Activated naive CD4-positive, alpha-beta T cell treated with anti-CD3 and anti-CD28 coated beads for 36 hours (primary cell): ENCODE measurements around the gene MATN4. TPM values are rescaled to one million over a fixed set of nuclear protein-coding genes. Genes with fewer than 3 reads are reported as not detected.

ENCODE experiments used
- CTCF ChIA-PET: fragments of 350-600 bp; sonication (Branson Sonifier 250); formaldehyde crosslinking; loops from one replicate; lab custom pipeline; 2021; ENCODE audit warnings: antibody characterized with exemption; lab: Charles Lee
- DNase-seq: peaks from one replicate; pipeline ENCODE4 v3.0.0-alpha.2; 2020
- H3K27ac Mint-ChIP-seq: one replicate; pipeline ENCODE4 v1.8.0; 2021; ENCODE audit warnings: mild to moderate bottlenecking, mixed read lengths
- H3K27me3 Mint-ChIP-seq: one replicate; pipeline ENCODE4 v1.8.0; 2021; ENCODE audit warnings: low read depth, mixed read lengths
- H3K36me3 Mint-ChIP-seq: one replicate; pipeline ENCODE4 v1.8.0; 2021; ENCODE audit warnings: low read depth, mixed read lengths
- H3K4me1 Mint-ChIP-seq: one replicate; pipeline ENCODE4 v1.8.0; 2021; ENCODE audit warnings: low read depth, mixed read lengths
- H3K4me3 Mint-ChIP-seq: one replicate; pipeline ENCODE4 v1.8.0; 2021; ENCODE audit warnings: mild to moderate bottlenecking, moderate library complexity, mixed read lengths
- H3K9me3 Mint-ChIP-seq: one replicate; pipeline ENCODE4 v1.8.0; 2021; ENCODE audit warnings: mixed read lengths
- intact Hi-C: fragments of 100-400 bp; cut with micrococcal nuclease; formaldehyde crosslinking; loops from one replicate; pipeline ENCODE4 v1.15.1; 2023
- total RNA-seq, 2 experiments: library from RNA; stranded (reverse); gene quantifications; one replicate each; pipeline ENCODE4 v1.2.3, GENCODE V29; 2021

The MATN4 gene
- total RNA-seq, 2 experiments from 2014 or later: 1.0 to 1.5 TPM

GRCh38 chr20:45275338-45275737, 32.8 kb downstream of the MATN4 start:
- no peak overlapping the region for H3K27ac Mint-ChIP-seq
- DNase-seq: no peak
- intact Hi-C loops: no loop called here
- H3K4me1 Mint-ChIP-seq: no peaks in the 10 kb centered on the region
- no peaks in the 10 kb centered on the region for H3K36me3 Mint-ChIP-seq
- CTCF ChIA-PET: interaction anchor here (0.6 to 2.2 kb wide), 2 partner anchors 18 to 697 kb away, joined by 3 to 7 read pairs; partner anchors contain the start of gene ZNF335
- H3K9me3 Mint-ChIP-seq: no peaks in the 10 kb centered on the region
- no peak overlapping the region for H3K4me3 Mint-ChIP-seq
- peaks cover 13% of the 10 kb centered on the region for H3K27me3 Mint-ChIP-seq

GRCh38 chr20:45269754-45270270, 38.3 kb downstream of the MATN4 start:
- Mint-ChIP-seq H3K4me3 (no peak overlapping the region), H3K27ac (no peak overlapping the region), H3K36me3 (no peaks in the 10 kb centered on the region), H3K9me3 (no peaks in the 10 kb centered on the region), H3K4me1 (no peaks in the 10 kb centered on the region), H3K27me3 (peaks cover 31% of the 10 kb centered on the region)
- CTCF ChIA-PET: interaction anchor here (1.4 kb wide), 1 partner anchor 21 kb away, joined by 5 read pairs; no protein-coding TSS in a partner anchor
- DNase-seq: no peak
- intact Hi-C loops: no loop called here

- Mint-ChIP-seq H3K27me3 (peaks cover 31% of the 10 kb centered on the region), H3K4me1 (no peaks in the 10 kb centered on the region), H3K9me3 (no peaks in the 10 kb centered on the region), H3K27ac (no peak overlapping the region), H3K4me3 (no peak overlapping the region), H3K36me3 (no peaks in the 10 kb centered on the region)
- intact Hi-C loops: no loop called here
- no peak for DNase-seq
- CTCF ChIA-PET: interaction anchor here (0.9 to 1.4 kb wide), 2 partner anchors 22 to 502 kb away, joined by 3 to 5 read pairs; no protein-coding TSS in a partner anchor
Observed at GRCh38 chr20:45269056-45269455, 39.0 kb downstream of the MATN4 start.

GRCh38 chr20:45268531-45268930, 39.6 kb downstream of the MATN4 start:
- CTCF ChIA-PET: interaction anchor here (0.9 to 1.4 kb wide), 2 partner anchors 23 to 502 kb away, joined by 3 to 5 read pairs; no protein-coding TSS in a partner anchor
- no peak overlapping the region for H3K27ac Mint-ChIP-seq

GRCh38 chr20:45266977-45267376, 41.1 kb downstream of the MATN4 start:
- intact Hi-C loops: no loop called here
- H3K4me1 Mint-ChIP-seq: no peaks in the 10 kb centered on the region
- no peak overlapping the region for H3K27ac Mint-ChIP-seq
- no peak overlapping the region for H3K4me3 Mint-ChIP-seq
- CTCF ChIA-PET: no interaction called here
- DNase-seq: no peak
- H3K27me3 Mint-ChIP-seq: peaks cover 34% of the 10 kb centered on the region
- no peaks in the 10 kb centered on the region for H3K9me3 Mint-ChIP-seq
- no peaks in the 10 kb centered on the region for H3K36me3 Mint-ChIP-seq

More at GRCh38 chr20:45268531-45268930, 39.6 kb downstream of the MATN4 start:
- intact Hi-C loops: no loop called here
- Mint-ChIP-seq H3K4me1 (no peaks in the 10 kb centered on the region), H3K9me3 (no peaks in the 10 kb centered on the region), H3K36me3 (no peaks in the 10 kb centered on the region), H3K4me3 (no peak overlapping the region), H3K27me3 (peaks cover 31% of the 10 kb centered on the region)
- DNase-seq: no peak

- Mint-ChIP-seq H3K4me3 (no peak overlapping the region), H3K4me1 (no peaks in the 10 kb centered on the region)
Observed at GRCh38 chr20:45263556-45264266, 44.4 kb downstream of the MATN4 start.

GRCh38 chr20:45258664-45259063, 49.4 kb downstream of the MATN4 start:
- Mint-ChIP-seq H3K27me3 (peaks cover 8% of the 10 kb centered on the region), H3K36me3 (no peaks in the 10 kb centered on the region), H3K27ac (no peak overlapping the region), H3K9me3 (no peaks in the 10 kb centered on the region), H3K4me1 (no peaks in the 10 kb centered on the region), H3K4me3 (no peak overlapping the region)
- CTCF ChIA-PET: no interaction called here
- no peak for DNase-seq
- intact Hi-C loops: no loop called here

More at GRCh38 chr20:45263556-45264266, 44.4 kb downstream of the MATN4 start:
- Mint-ChIP-seq H3K27ac (no peak overlapping the region), H3K27me3 (peaks cover 14% of the 10 kb centered on the region), H3K9me3 (no peaks in the 10 kb centered on the region), H3K36me3 (no peaks in the 10 kb centered on the region)
- CTCF ChIA-PET: interaction anchor here (0.6 to 0.7 kb wide), 2 partner anchors 31 to 1440 kb away, joined by 3 read pairs; no protein-coding TSS in a partner anchor
- intact Hi-C loops: no loop called here
- DNase-seq: no peak

- DNase-seq: no peak
- Mint-ChIP-seq H3K27ac (no peak overlapping the region), H3K4me3 (no peak overlapping the region), H3K36me3 (no peaks in the 10 kb centered on the region), H3K4me1 (no peaks in the 10 kb centered on the region), H3K9me3 (no peaks in the 10 kb centered on the region), H3K27me3 (peaks cover 11% of the 10 kb centered on the region)
- intact Hi-C loops: no loop called here
- CTCF ChIA-PET: no interaction called here
Observed at GRCh38 chr20:45258259-45258658, 49.8 kb downstream of the MATN4 start.

GRCh38 chr20:45257711-45258110, 50.4 kb downstream of the MATN4 start:
- no peaks in the 10 kb centered on the region for H3K9me3 Mint-ChIP-seq
- DNase-seq: no peak
- no peaks in the 10 kb centered on the region for H3K36me3 Mint-ChIP-seq
- H3K4me1 Mint-ChIP-seq: no peaks in the 10 kb centered on the region
- peaks cover 8% of the 10 kb centered on the region for H3K27me3 Mint-ChIP-seq
- H3K4me3 Mint-ChIP-seq: no peak overlapping the region
- intact Hi-C loops: no loop called here
- no peak overlapping the region for H3K27ac Mint-ChIP-seq
- CTCF ChIA-PET: no interaction called here

- no peaks in the 10 kb centered on the region for H3K36me3 Mint-ChIP-seq
- no peak overlapping the region for H3K27ac Mint-ChIP-seq
- DNase-seq: no peak
- H3K27me3 Mint-ChIP-seq: peaks cover 7% of the 10 kb centered on the region
- no peaks in the 10 kb centered on the region for H3K9me3 Mint-ChIP-seq
- no peaks in the 10 kb centered on the region for H3K4me1 Mint-ChIP-seq
- intact Hi-C loops: no loop called here
- CTCF ChIA-PET: no interaction called here
- no peak overlapping the region for H3K4me3 Mint-ChIP-seq
Observed at GRCh38 chr20:45257161-45257560, 50.9 kb downstream of the MATN4 start.

GRCh38 chr20:45254383-45255262, 53.5 kb downstream of the MATN4 start, which contains the start of gene SLPI:
TSS of gene SLPI (minus strand) at chr20:45254564. CDS start at chr20:45254543, 21 bp downstream.
- no peaks in the 10 kb centered on the region for H3K36me3 Mint-ChIP-seq
- H3K27me3 Mint-ChIP-seq: peaks cover 19% of the 10 kb centered on the region
- H3K4me3 Mint-ChIP-seq: no peak within 1 kb of the TSS
- no peak for DNase-seq
- intact Hi-C loops: no loop called here
- CTCF ChIA-PET: no interaction called here
- no peak within 1 kb of the TSS for H3K27ac Mint-ChIP-seq
- no peaks in the 10 kb centered on the region for H3K4me1 Mint-ChIP-seq
- no peaks in the 10 kb centered on the region for H3K9me3 Mint-ChIP-seq

- Mint-ChIP-seq H3K9me3 (no peaks in the 10 kb centered on the region), H3K27ac (no peak overlapping the region), H3K36me3 (no peaks in the 10 kb centered on the region), H3K27me3 (peaks cover 21% of the 10 kb centered on the region), H3K4me1 (no peaks in the 10 kb centered on the region), H3K4me3 (no peak overlapping the region)
- intact Hi-C loops: no loop called here
- CTCF ChIA-PET: interaction anchor here (1.0 kb wide), 1 partner anchor 38 kb away, joined by 3 read pairs; no protein-coding TSS in a partner anchor
- no peak for DNase-seq
Observed at GRCh38 chr20:45253261-45253660, 54.8 kb downstream of the MATN4 start.
